ENCODE results near the gene SCP2D1. TPM values are rescaled to one million over a fixed set of nuclear protein-coding genes. Genes with fewer than 3 reads are reported as not detected.

SCP2D1 gene
- total RNA-seq, 1 donor from 2014 or later = not detected

- Mint-ChIP-seq H3K27me3 (ENCODE audit: low read depth) (no peaks in the 10 kb centered on the region), H3K36me3 (ENCODE audit: low read depth) (no peaks in the 10 kb centered on the region), H3K27ac (no peak overlapping the region), H3K4me1 (ENCODE audit: low read depth) (no peaks in the 10 kb centered on the region), H3K4me3 (ENCODE audit: low read depth) (no peak overlapping the region), H3K9me3 (no peaks in the 10 kb centered on the region)
- no peak for DNase-seq (ENCODE audit: low spot score)
- intact Hi-C loops (cut with micrococcal nuclease) = no loop called here
Observed at GRCh38 chr20:18853946-18854646, 40.5 kb downstream of the SCP2D1 start.

- H3K27me3 Mint-ChIP-seq (ENCODE audit: low read depth) = no peaks in the 10 kb centered on the region
- intact Hi-C loops (cut with micrococcal nuclease) = no loop called here
- no peak for DNase-seq (ENCODE audit: low spot score)
- no peaks in the 10 kb centered on the region for H3K36me3 Mint-ChIP-seq (ENCODE audit: low read depth)
- no peak overlapping the region for H3K27ac Mint-ChIP-seq
- H3K4me3 Mint-ChIP-seq (ENCODE audit: low read depth) = no peak overlapping the region
- H3K4me1 Mint-ChIP-seq (ENCODE audit: low read depth) = no peaks in the 10 kb centered on the region
- H3K9me3 Mint-ChIP-seq = peaks cover 5% of the 10 kb centered on the region
Observed at GRCh38 chr20:18855882-18856281, 42.3 kb downstream of the SCP2D1 start.

- Mint-ChIP-seq H3K4me1 (ENCODE audit: low read depth) (no peaks in the 10 kb centered on the region), H3K36me3 (ENCODE audit: low read depth) (no peaks in the 10 kb centered on the region), H3K27me3 (ENCODE audit: low read depth) (no peaks in the 10 kb centered on the region)
Observed at GRCh38 chr20:18856873-18857272, 43.3 kb downstream of the SCP2D1 start.

GRCh38 chr20:18857640-18858039 lies 44.1 kb downstream of the SCP2D1 start:
- intact Hi-C loops (cut with micrococcal nuclease) = no loop called here
- no peaks in the 10 kb centered on the region for H3K27me3 Mint-ChIP-seq (ENCODE audit: low read depth)
- no peaks in the 10 kb centered on the region for H3K36me3 Mint-ChIP-seq (ENCODE audit: low read depth)
- H3K9me3 Mint-ChIP-seq = peaks cover 5% of the 10 kb centered on the region
- DNase-seq (ENCODE audit: low spot score) = no peak
- no peak overlapping the region for H3K4me3 Mint-ChIP-seq (ENCODE audit: low read depth)
- H3K27ac Mint-ChIP-seq = no peak overlapping the region
- H3K4me1 Mint-ChIP-seq (ENCODE audit: low read depth) = no peaks in the 10 kb centered on the region

More at GRCh38 chr20:18856873-18857272, 43.3 kb downstream of the SCP2D1 start:
- Mint-ChIP-seq H3K27ac (no peak overlapping the region), H3K9me3 (peaks cover 5% of the 10 kb centered on the region), H3K4me3 (ENCODE audit: low read depth) (no peak overlapping the region)
- intact Hi-C loops (cut with micrococcal nuclease) = no loop called here
- no peak for DNase-seq (ENCODE audit: low spot score)

GRCh38 chr20:18858816-18859215 lies 45.2 kb downstream of the SCP2D1 start:
- no peak overlapping the region for H3K27ac Mint-ChIP-seq
- H3K36me3 Mint-ChIP-seq (ENCODE audit: low read depth) = no peaks in the 10 kb centered on the region
- intact Hi-C loops (cut with micrococcal nuclease) = no loop called here
- H3K27me3 Mint-ChIP-seq (ENCODE audit: low read depth) = no peaks in the 10 kb centered on the region
- no peak for DNase-seq (ENCODE audit: low spot score)
- H3K4me1 Mint-ChIP-seq (ENCODE audit: low read depth) = no peaks in the 10 kb centered on the region
- peaks cover 5% of the 10 kb centered on the region for H3K9me3 Mint-ChIP-seq
- H3K4me3 Mint-ChIP-seq (ENCODE audit: low read depth) = no peak overlapping the region

Other genes starting within 250 kb of the SCP2D1 start
- gene SMIM26, start 246.4 kb upstream of the SCP2D1 start, total RNA-seq = 55.0 and 60.2 TPM in 2 replicates
- gene DTD1, start 225.7 kb upstream of the SCP2D1 start, total RNA-seq = 49.9 and 50.3 TPM in 2 replicates